Lower leg skin (tissue), 3 donors: ENCODE measurements around the gene PRDM2.

ENCODE experiments used
- POLR2A ChIP-seq, 2 donors: fragments of 450-650 bp; IDR thresholded peaks; one replicate each; pipeline ENCODE4 v1.6.1; 2016 to 2017; ENCODE audit warnings: antibody characterized with exemption in 2 of 2, mild to moderate bottlenecking in 1 of 2, moderate library complexity in 1 of 2
- TF ChIP-seq, protein P1 (sequence below), 3 donors: fragments of 450-650 bp; IDR thresholded peaks; one replicate each; pipeline ENCODE4 v1.5.1; 2016; ENCODE audit warnings: antibody characterized with exemption in 3 of 3, mild to moderate bottlenecking in 3 of 3, moderate library complexity in 2 of 3

DNA sequence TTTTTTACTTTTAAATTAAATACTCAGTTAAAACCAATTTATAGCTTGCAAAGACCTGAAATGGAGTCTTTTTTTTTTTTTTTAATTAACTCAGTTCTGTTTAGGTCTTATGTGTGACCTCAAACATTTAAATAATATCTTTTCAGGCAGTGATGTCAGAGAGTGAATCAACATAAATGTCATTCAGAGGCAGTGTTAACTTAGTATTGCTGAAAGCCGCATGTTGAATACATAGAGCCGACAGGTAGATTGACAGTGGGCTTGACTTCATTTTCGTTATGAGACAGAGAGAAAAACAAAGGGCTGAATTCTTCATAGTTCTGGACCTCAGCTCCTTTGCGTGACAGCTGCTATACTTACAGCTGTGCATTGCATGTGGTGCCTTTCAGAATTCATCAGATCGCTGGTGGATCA is 51.5 kb downstream of the PRDM2 start:
- TF ChIP-seq POLR2A (IDR thresholded peaks at IDR 0.05): no peak
- TF ChIP-seq, protein P1, sequence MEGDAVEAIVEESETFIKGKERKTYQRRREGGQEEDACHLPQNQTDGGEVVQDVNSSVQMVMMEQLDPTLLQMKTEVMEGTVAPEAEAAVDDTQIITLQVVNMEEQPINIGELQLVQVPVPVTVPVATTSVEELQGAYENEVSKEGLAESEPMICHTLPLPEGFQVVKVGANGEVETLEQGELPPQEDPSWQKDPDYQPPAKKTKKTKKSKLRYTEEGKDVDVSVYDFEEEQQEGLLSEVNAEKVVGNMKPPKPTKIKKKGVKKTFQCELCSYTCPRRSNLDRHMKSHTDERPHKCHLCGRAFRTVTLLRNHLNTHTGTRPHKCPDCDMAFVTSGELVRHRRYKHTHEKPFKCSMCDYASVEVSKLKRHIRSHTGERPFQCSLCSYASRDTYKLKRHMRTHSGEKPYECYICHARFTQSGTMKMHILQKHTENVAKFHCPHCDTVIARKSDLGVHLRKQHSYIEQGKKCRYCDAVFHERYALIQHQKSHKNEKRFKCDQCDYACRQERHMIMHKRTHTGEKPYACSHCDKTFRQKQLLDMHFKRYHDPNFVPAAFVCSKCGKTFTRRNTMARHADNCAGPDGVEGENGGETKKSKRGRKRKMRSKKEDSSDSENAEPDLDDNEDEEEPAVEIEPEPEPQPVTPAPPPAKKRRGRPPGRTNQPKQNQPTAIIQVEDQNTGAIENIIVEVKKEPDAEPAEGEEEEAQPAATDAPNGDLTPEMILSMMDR (IDR thresholded peaks at IDR 0.05): no peak
